Measurements from ENCODE around the gene SNRPD3. TPM values are rescaled to one million over a fixed set of nuclear protein-coding genes. Genes with fewer than 3 reads are reported as not detected.
"Not testable (repeated sequence)": the region's sequence is repeated elsewhere in the genome, so short reads cannot be mapped to it uniquely, and the experiment has no call there.

The SNRPD3 gene
- total RNA-seq, 4 donors from 2014 or later, result 63.8 to 110 (median 87.6) TPM

GRCh38 chr22:24601217-24602104, 45.7 kb downstream of the SNRPD3 start:
- no peak for DNase-seq (ENCODE audit: extremely low spot score)
- Histone ChIP-seq H3K27ac (replicated peaks in 1 of 4) (no peak overlapping the region), H3K36me3 (no peaks in the 10 kb centered on the region), H3K4me3 (no peak overlapping the region), H3K9me3 (no peaks in the 10 kb centered on the region), H3K27me3 (no peaks in the 10 kb centered on the region), H3K4me1 (peaks cover 7 to 21% (median 15%) of the 10 kb centered on the region in 4 donors)
- TF ChIP-seq, protein P1, sequence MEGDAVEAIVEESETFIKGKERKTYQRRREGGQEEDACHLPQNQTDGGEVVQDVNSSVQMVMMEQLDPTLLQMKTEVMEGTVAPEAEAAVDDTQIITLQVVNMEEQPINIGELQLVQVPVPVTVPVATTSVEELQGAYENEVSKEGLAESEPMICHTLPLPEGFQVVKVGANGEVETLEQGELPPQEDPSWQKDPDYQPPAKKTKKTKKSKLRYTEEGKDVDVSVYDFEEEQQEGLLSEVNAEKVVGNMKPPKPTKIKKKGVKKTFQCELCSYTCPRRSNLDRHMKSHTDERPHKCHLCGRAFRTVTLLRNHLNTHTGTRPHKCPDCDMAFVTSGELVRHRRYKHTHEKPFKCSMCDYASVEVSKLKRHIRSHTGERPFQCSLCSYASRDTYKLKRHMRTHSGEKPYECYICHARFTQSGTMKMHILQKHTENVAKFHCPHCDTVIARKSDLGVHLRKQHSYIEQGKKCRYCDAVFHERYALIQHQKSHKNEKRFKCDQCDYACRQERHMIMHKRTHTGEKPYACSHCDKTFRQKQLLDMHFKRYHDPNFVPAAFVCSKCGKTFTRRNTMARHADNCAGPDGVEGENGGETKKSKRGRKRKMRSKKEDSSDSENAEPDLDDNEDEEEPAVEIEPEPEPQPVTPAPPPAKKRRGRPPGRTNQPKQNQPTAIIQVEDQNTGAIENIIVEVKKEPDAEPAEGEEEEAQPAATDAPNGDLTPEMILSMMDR (IDR thresholded peaks at IDR 0.05), result no peak
- TF ChIP-seq POLR2AphosphoS5 (IDR thresholded peaks at IDR 0.05), result no peak
- TF ChIP-seq EP300 (IDR thresholded peaks at IDR 0.05), result no peak
- no peak for TF ChIP-seq POLR2A (IDR thresholded peaks at IDR 0.05; ENCODE audit: low read depth)
- intact Hi-C loops (cut with DNase I), result no loop called here
- WGBS, result 78% methylated on average over 5 of the region's 12 CpGs

GRCh38 chr22:24602105-24602749, 46.4 kb downstream of the SNRPD3 start:
- H3K27me3 ChIP-seq; H3K9me3 ChIP-seq; H3K27ac ChIP-seq (replicated peaks in 1 of 4); intact Hi-C loops (cut with DNase I); H3K36me3 ChIP-seq; DNase-seq (ENCODE audit: extremely low spot score); H3K4me3 ChIP-seq: not testable (repeated sequence)
- peaks cover 7 to 21% (median 15%) of the 10 kb centered on the region in 4 donors for H3K4me1 ChIP-seq
- WGBS, result 93% methylated on average over 11 of the region's 11 CpGs

DNA sequence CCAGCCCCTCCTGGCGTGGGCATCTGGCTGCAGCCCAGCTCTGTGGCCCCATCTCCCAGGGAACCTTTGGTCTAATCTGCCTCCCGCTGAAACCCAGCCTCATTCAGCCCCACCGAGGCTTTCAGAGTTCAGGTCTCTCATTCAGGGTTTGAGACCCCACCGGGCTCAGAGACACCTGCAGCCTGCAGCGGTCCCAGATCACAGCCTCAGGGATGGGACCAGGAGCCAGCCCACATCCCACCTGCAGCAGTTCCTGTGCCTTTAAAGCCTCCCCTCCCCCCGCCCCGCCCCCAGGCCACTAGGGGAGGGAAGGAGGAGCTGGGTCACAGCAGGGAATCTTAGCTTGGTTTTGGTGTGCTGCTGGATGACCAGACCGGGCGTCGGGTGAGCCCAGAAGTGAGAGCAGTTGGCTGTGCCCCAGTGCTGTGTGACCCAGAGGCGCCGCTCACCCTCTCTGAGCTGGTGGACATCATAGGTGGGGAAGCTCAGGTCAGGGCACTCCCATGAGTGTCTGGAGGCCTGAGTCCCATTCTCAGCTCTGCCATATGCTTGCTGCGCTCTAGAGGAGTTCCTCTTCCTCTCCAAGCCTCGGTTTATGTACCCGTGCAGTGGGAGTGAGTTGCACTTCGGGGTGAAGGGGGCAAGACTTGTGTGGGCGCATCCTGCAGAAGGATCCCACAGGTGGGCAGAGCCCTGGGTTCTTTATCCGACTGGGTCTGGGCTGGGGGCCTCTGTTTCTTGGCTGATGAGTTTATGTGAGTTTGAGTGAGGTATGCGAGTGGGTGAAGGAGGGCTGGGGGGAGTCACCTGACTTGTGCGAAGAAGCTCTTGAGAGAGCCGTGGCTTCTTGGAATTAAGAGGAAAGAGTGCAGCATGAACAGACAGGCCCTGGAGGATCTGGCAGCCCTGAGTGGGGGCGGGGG, 47.3 kb downstream of the SNRPD3 start, which contains the start of gene GGT1:
TSS of gene GGT1 (plus strand) at position 347 of the 923 bp plus-strand sequence. CDS start 7,889 bp downstream, outside the sequence.
- peak within 1 kb of the TSS in 3 of 4 donors; percentile 12 to 31 (median 20) for H3K4me3 ChIP-seq
- H3K9me3 ChIP-seq; H3K36me3 ChIP-seq; H3K27ac ChIP-seq (replicated peaks in 1 of 4); intact Hi-C loops (cut with DNase I); H3K27me3 ChIP-seq: not testable (repeated sequence)
- peaks cover 7 to 21% (median 15%) of the 10 kb centered on the region in 4 donors for H3K4me1 ChIP-seq
- DNase-seq (ENCODE audit: extremely low spot score), result peak; percentile 72
- WGBS, result 65% methylated on average over 15 of the region's 22 CpGs

GRCh38 chr22:24603770-24604629, 48.2 kb downstream of the SNRPD3 start:
- 10% methylated on average over 10 of the region's 18 CpGs for WGBS
- H3K27me3 ChIP-seq; intact Hi-C loops (cut with DNase I); H3K9me3 ChIP-seq; H3K36me3 ChIP-seq; H3K27ac ChIP-seq (replicated peaks in 1 of 4): not testable (repeated sequence)
- Histone ChIP-seq H3K4me1 (peaks cover 7 to 21% (median 15%) of the 10 kb centered on the region in 4 donors), H3K4me3 (peak overlapping the region in 3 of 4 donors; percentile 12 to 31 (median 20))
- peak; percentile 80 for DNase-seq (ENCODE audit: extremely low spot score)

GRCh38 chr22:24606340-24606739, 50.5 kb downstream of the SNRPD3 start:
- WGBS, result 75% methylated on average over 1 of the region's 2 CpGs
- H3K36me3 ChIP-seq; DNase-seq (ENCODE audit: extremely low spot score); H3K4me3 ChIP-seq; H3K27me3 ChIP-seq; intact Hi-C loops (cut with DNase I); H3K27ac ChIP-seq (replicated peaks in 1 of 4); H3K9me3 ChIP-seq: not testable (repeated sequence)
- peaks cover 4 to 19% (median 14%) of the 10 kb centered on the region in 4 donors for H3K4me1 ChIP-seq

- H3K4me3 ChIP-seq; H3K27me3 ChIP-seq; H3K9me3 ChIP-seq; H3K36me3 ChIP-seq; H3K27ac ChIP-seq (replicated peaks in 1 of 4); intact Hi-C loops (cut with DNase I): not testable (repeated sequence)
- WGBS, result 70% methylated on average over 7 of the region's 18 CpGs
- H3K4me1 ChIP-seq, result peaks cover 0 to 15% (median 11%) of the 10 kb centered on the region in 4 donors
- peak; percentile 90 for DNase-seq (ENCODE audit: extremely low spot score)
Measured at GRCh38 chr22:24607429-24607983, 51.7 kb downstream of the SNRPD3 start.

DNA sequence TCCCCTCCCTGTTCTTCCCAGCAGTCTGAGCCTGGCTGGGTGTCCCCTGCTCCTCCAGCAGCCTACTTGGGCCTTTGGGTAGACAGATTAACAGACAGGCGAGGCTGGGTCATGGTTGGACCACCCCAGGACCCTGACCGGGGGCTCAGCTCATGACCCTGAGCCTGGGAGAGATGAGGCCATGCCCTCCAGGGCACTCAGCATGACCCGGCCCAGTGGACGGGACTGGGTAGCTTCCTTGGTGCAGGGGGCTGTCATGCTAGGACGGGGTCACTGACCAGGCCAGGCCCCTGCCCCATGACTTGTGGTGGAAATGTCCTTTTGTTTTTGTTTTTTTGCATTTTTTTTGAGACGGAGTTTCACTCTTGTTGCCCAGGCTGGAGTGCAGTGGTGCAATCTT, 52.5 kb downstream of the SNRPD3 start:
- peaks cover 0 to 11% (median 8%) of the 10 kb centered on the region in 4 donors for H3K4me1 ChIP-seq
- H3K36me3 ChIP-seq; H3K4me3 ChIP-seq; DNase-seq (ENCODE audit: extremely low spot score); H3K9me3 ChIP-seq; intact Hi-C loops (cut with DNase I); H3K27ac ChIP-seq (replicated peaks in 1 of 4); H3K27me3 ChIP-seq: not testable (repeated sequence)
- 91% methylated on average over 4 of the region's 6 CpGs for WGBS

GRCh38 chr22:24609888-24610287, 54.1 kb downstream of the SNRPD3 start:
- intact Hi-C loops (cut with DNase I), result not testable (repeated sequence)
- whole genome bisulfite sequencing, result no CpG with 5 or more reads among the region's 3 CpGs

DNA sequence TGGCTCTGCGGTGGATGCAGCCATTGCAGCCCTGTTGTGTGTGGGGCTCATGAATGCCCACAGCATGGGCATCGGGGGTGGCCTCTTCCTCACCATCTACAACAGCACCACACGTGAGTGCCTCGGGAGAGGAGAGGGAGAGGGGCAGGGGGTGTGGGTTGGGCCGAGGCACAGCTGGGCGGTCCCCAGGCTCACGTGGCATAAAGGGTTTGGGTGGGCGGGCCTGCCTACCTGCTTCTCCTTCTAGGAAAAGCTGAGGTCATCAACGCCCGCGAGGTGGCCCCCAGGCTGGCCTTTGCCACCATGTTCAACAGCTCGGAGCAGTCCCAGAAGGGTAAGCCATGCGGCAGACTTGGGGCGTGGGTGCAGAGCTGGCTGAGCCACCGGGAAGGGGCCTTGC, 59.0 kb downstream of the SNRPD3 start:
- DNase-seq (ENCODE audit: extremely low spot score); H3K27me3 ChIP-seq; H3K27ac ChIP-seq (replicated peaks in 1 of 4); H3K4me1 ChIP-seq; H3K4me3 ChIP-seq; H3K36me3 ChIP-seq; H3K9me3 ChIP-seq; intact Hi-C loops (cut with DNase I): not testable (repeated sequence)
- 73% methylated on average over 4 of the region's 15 CpGs for WGBS

More at GRCh38 chr22:24609888-24610287, 54.1 kb downstream of the SNRPD3 start:
- not testable (repeated sequence) for H3K27ac ChIP-seq (replicated peaks in 1 of 4); H3K4me1 ChIP-seq; DNase-seq (ENCODE audit: extremely low spot score); H3K27me3 ChIP-seq; H3K36me3 ChIP-seq; H3K4me3 ChIP-seq; H3K9me3 ChIP-seq
